Caco-2 (cell line): ENCODE results near the gene DERL2. TPM values are rescaled to one million over a fixed set of nuclear protein-coding genes. Genes with fewer than 3 reads are reported as not detected.
A peak's percentile ranks its signal among the peaks of the same experiment; 100 is the strongest.

Experiments used
- BruUV-seq: library from RNA; stranded (reverse); fragments of 400-500 nt; replicated peaks from 2 replicates; lab custom pipeline; 2021; lab: Mats Ljungman, UMichigan
- CTCF ChIA-PET: fragments of 300-600 bp; sonication (Branson Sonifier 250); formaldehyde crosslinking; loops from one replicate; lab custom pipeline; 2022; ENCODE audit warnings: antibody characterized with exemption; lab: Charles Lee
- POLR2A ChIA-PET: fragments of 300-600 bp; sonication (Branson Sonifier 250); formaldehyde crosslinking; loops from one replicate; lab custom pipeline; 2022; ENCODE audit warnings: antibody characterized with exemption; lab: Charles Lee
- DNase-seq, 2 experiments: peaks; one replicate each; pipeline versions ENCODE4 v3.0.0 to v3.0.0-alpha.2; 2020 to 2022
- H3K27me3 ChIP-seq: replicated peaks from 2 replicates; pipeline ENCODE4 v1.6.0; 2011; ENCODE audit warnings: low read length; ENCODE audit not compliant: control insufficient read depth, insufficient read depth
- H3K36me3 ChIP-seq: 2 replicates; pipeline ENCODE4 v1.5.1; 2011; ENCODE audit warnings: low read length; ENCODE audit not compliant: control insufficient read depth, insufficient read depth
- H3K4me1 ChIP-seq: fragments of 250-450 bp; sonication (Bioruptor Pico); 2 replicates; pipeline ENCODE4 v1.5.1; 2020; ENCODE audit warnings: mild to moderate bottlenecking
- H3K4me3 ChIP-seq: 2 replicates; pipeline ENCODE4 v1.5.1; 2011; ENCODE audit warnings: low read depth, mild to moderate bottlenecking, control low read depth, low read length
- H3K9me3 ChIP-seq: fragments of 250-450 bp; sonication (Bioruptor Pico); 2 replicates; pipeline ENCODE4 v1.5.1; 2020; ENCODE audit warnings: mild to moderate bottlenecking, moderate library complexity
- H3K27ac Mint-ChIP-seq: one replicate; pipeline ENCODE4 v1.8.0; 2022; ENCODE audit warnings: mixed read lengths; ENCODE audit not compliant: unreplicated experiment
- H3K27me3 Mint-ChIP-seq: one replicate; pipeline ENCODE4 v1.8.0; 2022; ENCODE audit warnings: mixed read lengths; ENCODE audit not compliant: insufficient read depth, unreplicated experiment
- H3K36me3 Mint-ChIP-seq: one replicate; pipeline ENCODE4 v1.8.0; 2022; ENCODE audit warnings: mild to moderate bottlenecking, mixed read lengths; ENCODE audit not compliant: insufficient read depth, unreplicated experiment
- H3K4me1 Mint-ChIP-seq: one replicate; pipeline ENCODE4 v1.8.0; 2022; ENCODE audit warnings: low read depth, mixed read lengths; ENCODE audit not compliant: unreplicated experiment
- H3K4me3 Mint-ChIP-seq: one replicate; pipeline ENCODE4 v1.8.0; 2022; ENCODE audit warnings: mild to moderate bottlenecking, moderate library complexity, mixed read lengths; ENCODE audit not compliant: unreplicated experiment
- H3K9me3 Mint-ChIP-seq: one replicate; pipeline ENCODE4 v1.8.0; 2022; ENCODE audit warnings: mixed read lengths; ENCODE audit not compliant: unreplicated experiment
- CTCF ChIP-seq, 2 experiments: fragments of 200-600 bp in 1 of 2; IDR thresholded peaks; 1 replicate in 1 of 2; 2 replicates in 1 of 2; pipeline versions ENCODE4 v1.5.1 to v1.8.0; 2011 to 2022; ENCODE audit warnings: antibody characterized with exemption in 1 of 2, control low read depth in 1 of 2, inconsistent platforms in 1 of 2, low read depth in 1 of 2, low read length in 1 of 2, mild to moderate bottlenecking in 1 of 2, moderate library complexity in 1 of 2; ENCODE audit not compliant: insufficient read depth in 1 of 2, severe bottlenecking in 1 of 2, unreplicated experiment in 1 of 2
- intact Hi-C: fragments of 100-400 bp; cut with micrococcal nuclease; formaldehyde crosslinking; loops from one replicate; pipeline ENCODE4 v1.10.0; 2022; ENCODE audit not compliant: unreplicated experiment
- total RNA-seq: library from RNA; stranded (reverse); gene quantifications from 2 replicates; pipeline ENCODE4 v1.2.3, GENCODE V29; 2022

The DERL2 gene
- total RNA-seq, 1 experiment from 2014 or later = 34.9 TPM

GRCh38 chr17:5492970-5493369 is 7.0 kb upstream of the DERL2 start:
- Histone ChIP-seq H3K27me3 (no peaks in the 10 kb centered on the region), H3K4me3 (no peak overlapping the region), H3K9me3 (no peaks in the 10 kb centered on the region), H3K4me1 (no peaks in the 10 kb centered on the region), H3K36me3 (no peaks in the 10 kb centered on the region)
- H3K9me3 Mint-ChIP-seq = no peaks in the 10 kb centered on the region
- no peak for DNase-seq
- no peaks in the 10 kb centered on the region for H3K27me3 Mint-ChIP-seq
- no peaks in the 10 kb centered on the region for H3K4me1 Mint-ChIP-seq
- intact Hi-C loops = no loop called here
- BruUV-seq = no TSS peak
- no peak overlapping the region for H3K27ac Mint-ChIP-seq
- TF ChIP-seq CTCF (IDR thresholded peaks at IDR 0.05; ENCODE audit: insufficient read depth in 1 of 2, low read depth in 1 of 2, low read length in 1 of 2, severe bottlenecking in 1 of 2, unreplicated experiment in 1 of 2) = no peak
- H3K36me3 Mint-ChIP-seq = peaks cover 7% of the 10 kb centered on the region
- POLR2A ChIA-PET = no interaction called here
- H3K4me3 Mint-ChIP-seq = no peak overlapping the region
- CTCF ChIA-PET = no interaction called here

DNA sequence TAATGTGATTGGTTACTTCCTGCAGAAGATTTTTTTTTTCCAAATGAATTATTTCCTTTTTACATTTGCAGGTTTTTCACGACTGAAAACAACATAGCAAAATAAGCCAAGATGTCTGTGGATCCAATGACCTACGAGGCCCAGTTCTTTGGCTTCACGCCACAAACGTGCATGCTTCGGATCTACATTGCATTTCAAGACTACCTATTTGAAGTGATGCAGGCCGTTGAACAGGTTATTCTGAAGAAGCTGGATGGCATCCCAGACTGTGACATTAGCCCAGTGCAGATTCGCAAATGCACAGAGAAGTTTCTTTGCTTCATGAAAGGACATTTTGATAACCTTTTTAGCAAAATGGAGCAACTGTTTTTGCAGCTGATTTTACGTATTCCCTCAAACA is 2.8 kb upstream of the DERL2 start:
- no peak overlapping the region for H3K27ac Mint-ChIP-seq
- H3K4me3 Mint-ChIP-seq = no peak overlapping the region
- no peaks in the 10 kb centered on the region for H3K4me1 Mint-ChIP-seq
- DNase-seq = no peak
- H3K36me3 Mint-ChIP-seq = peaks cover 28% of the 10 kb centered on the region
- Histone ChIP-seq H3K36me3 (no peaks in the 10 kb centered on the region), H3K9me3 (no peaks in the 10 kb centered on the region), H3K4me3 (no peak overlapping the region), H3K4me1 (0 out of 2 replicates have a peak, but pooled peaks cover 3% of the 10 kb centered on the region), H3K27me3 (no peaks in the 10 kb centered on the region)
- BruUV-seq = no TSS peak
- no peak for TF ChIP-seq CTCF (IDR thresholded peaks at IDR 0.05; ENCODE audit: insufficient read depth in 1 of 2, low read depth in 1 of 2, low read length in 1 of 2, severe bottlenecking in 1 of 2, unreplicated experiment in 1 of 2)
- CTCF ChIA-PET = no interaction called here
- intact Hi-C loops = no loop called here
- H3K27me3 Mint-ChIP-seq = no peaks in the 10 kb centered on the region
- no peaks in the 10 kb centered on the region for H3K9me3 Mint-ChIP-seq
- POLR2A ChIA-PET = no interaction called here

- Histone ChIP-seq H3K27me3 (no peaks in the 10 kb centered on the region), H3K4me1 (0 out of 2 replicates have a peak, but pooled peaks cover 3% of the 10 kb centered on the region), H3K9me3 (no peaks in the 10 kb centered on the region), H3K4me3 (peak within 1 kb of the TSS; percentile 80), H3K36me3 (no peaks in the 10 kb centered on the region)
- ChIA-PET POLR2A (interaction anchor here (0.5 to 1.0 kb wide), 5 partner anchors 11 to 1600 kb away, joined by 4 to 10 read pairs (median 8); partner anchors contain the start of genes DHX33 and NUP88), CTCF (interaction anchor here (0.7 to 1.9 kb wide), 3 partner anchors 18 to 55 kb away, joined by 3 to 7 read pairs (median 3); partner anchors contain the start of genes C1QBP and DHX33)
- Mint-ChIP-seq H3K9me3 (no peaks in the 10 kb centered on the region), H3K27me3 (no peaks in the 10 kb centered on the region), H3K4me3 (peak within 1 kb of the TSS; percentile 90), H3K36me3 (peaks cover 38% of the 10 kb centered on the region), H3K4me1 (no peaks in the 10 kb centered on the region), H3K27ac (peak within 1 kb of the TSS; percentile 90)
- BruUV-seq = TSS peak; percentile 50
- intact Hi-C loops = loop anchor here (1.0 kb wide), 1 partner anchor 19 kb away; no protein-coding TSS in a partner anchor
- DNase-seq = peak; percentile 90 to 96
- TF ChIP-seq CTCF (IDR thresholded peaks at IDR 0.05; ENCODE audit: insufficient read depth in 1 of 2, low read depth in 1 of 2, low read length in 1 of 2, severe bottlenecking in 1 of 2, unreplicated experiment in 1 of 2) = no peak
These were observed 487 bp upstream of the DERL2 start, which contains the start of gene MIS12 for GRCh38 chr17:5486206-5487124. Gene MIS12, plus strand, starts transcription at chr17:5486566. Its CDS starts 2,297 bp downstream, at chr17:5488863.
